ENCODE results near the gene TIMM50. TPM values are rescaled to one million over a fixed set of nuclear protein-coding genes. Genes with fewer than 3 reads are reported as not detected.
A peak's percentile ranks its signal among the peaks of the same experiment; 100 is the strongest.

The TIMM50 gene
- total and polyA plus RNA-seq, 2 of the 8 experiments (the other 6 are each of a cell fraction or from before 2014, with no cell fraction given): 155 to 187 TPM

DNA sequence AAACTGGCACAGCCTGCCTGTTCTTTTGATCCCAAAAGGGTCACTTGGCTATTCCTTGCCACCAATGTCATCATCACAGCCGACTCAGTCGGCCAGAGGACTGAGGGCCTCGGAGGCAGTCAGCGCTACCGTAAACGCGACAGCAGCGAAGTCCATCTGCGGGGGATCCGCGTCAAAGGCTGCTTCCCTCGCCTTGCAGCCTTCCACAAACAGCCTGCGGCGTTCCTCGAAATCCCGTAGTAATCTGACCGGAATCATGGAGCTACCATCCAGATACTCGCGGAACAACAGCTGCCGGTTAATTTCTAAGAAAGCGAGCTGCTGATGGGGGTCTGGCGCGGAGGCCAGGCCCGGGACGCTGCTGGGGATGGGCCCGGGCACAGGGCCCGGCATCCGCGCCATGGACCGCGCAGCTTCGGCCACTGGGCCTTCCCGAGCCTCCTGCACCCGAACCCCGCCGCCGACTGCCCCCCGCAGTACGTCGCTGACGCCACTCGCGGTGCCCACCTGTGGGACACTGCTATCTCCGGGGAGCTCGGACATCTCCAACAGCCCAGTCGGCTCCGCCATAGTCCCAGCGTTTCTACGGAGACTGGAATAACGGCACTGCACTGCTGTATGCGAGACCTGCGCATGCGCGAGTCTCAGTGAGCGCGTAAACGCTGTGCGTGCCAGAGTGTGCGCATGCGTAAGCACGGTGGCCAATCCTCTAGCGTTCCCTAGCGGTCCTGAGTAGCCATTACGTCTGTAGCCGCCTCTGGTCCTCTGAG, 51.8 kb downstream of the TIMM50 start, which contains the start of gene EID2B (continued):
- TF ChIP-seq, protein P1, sequence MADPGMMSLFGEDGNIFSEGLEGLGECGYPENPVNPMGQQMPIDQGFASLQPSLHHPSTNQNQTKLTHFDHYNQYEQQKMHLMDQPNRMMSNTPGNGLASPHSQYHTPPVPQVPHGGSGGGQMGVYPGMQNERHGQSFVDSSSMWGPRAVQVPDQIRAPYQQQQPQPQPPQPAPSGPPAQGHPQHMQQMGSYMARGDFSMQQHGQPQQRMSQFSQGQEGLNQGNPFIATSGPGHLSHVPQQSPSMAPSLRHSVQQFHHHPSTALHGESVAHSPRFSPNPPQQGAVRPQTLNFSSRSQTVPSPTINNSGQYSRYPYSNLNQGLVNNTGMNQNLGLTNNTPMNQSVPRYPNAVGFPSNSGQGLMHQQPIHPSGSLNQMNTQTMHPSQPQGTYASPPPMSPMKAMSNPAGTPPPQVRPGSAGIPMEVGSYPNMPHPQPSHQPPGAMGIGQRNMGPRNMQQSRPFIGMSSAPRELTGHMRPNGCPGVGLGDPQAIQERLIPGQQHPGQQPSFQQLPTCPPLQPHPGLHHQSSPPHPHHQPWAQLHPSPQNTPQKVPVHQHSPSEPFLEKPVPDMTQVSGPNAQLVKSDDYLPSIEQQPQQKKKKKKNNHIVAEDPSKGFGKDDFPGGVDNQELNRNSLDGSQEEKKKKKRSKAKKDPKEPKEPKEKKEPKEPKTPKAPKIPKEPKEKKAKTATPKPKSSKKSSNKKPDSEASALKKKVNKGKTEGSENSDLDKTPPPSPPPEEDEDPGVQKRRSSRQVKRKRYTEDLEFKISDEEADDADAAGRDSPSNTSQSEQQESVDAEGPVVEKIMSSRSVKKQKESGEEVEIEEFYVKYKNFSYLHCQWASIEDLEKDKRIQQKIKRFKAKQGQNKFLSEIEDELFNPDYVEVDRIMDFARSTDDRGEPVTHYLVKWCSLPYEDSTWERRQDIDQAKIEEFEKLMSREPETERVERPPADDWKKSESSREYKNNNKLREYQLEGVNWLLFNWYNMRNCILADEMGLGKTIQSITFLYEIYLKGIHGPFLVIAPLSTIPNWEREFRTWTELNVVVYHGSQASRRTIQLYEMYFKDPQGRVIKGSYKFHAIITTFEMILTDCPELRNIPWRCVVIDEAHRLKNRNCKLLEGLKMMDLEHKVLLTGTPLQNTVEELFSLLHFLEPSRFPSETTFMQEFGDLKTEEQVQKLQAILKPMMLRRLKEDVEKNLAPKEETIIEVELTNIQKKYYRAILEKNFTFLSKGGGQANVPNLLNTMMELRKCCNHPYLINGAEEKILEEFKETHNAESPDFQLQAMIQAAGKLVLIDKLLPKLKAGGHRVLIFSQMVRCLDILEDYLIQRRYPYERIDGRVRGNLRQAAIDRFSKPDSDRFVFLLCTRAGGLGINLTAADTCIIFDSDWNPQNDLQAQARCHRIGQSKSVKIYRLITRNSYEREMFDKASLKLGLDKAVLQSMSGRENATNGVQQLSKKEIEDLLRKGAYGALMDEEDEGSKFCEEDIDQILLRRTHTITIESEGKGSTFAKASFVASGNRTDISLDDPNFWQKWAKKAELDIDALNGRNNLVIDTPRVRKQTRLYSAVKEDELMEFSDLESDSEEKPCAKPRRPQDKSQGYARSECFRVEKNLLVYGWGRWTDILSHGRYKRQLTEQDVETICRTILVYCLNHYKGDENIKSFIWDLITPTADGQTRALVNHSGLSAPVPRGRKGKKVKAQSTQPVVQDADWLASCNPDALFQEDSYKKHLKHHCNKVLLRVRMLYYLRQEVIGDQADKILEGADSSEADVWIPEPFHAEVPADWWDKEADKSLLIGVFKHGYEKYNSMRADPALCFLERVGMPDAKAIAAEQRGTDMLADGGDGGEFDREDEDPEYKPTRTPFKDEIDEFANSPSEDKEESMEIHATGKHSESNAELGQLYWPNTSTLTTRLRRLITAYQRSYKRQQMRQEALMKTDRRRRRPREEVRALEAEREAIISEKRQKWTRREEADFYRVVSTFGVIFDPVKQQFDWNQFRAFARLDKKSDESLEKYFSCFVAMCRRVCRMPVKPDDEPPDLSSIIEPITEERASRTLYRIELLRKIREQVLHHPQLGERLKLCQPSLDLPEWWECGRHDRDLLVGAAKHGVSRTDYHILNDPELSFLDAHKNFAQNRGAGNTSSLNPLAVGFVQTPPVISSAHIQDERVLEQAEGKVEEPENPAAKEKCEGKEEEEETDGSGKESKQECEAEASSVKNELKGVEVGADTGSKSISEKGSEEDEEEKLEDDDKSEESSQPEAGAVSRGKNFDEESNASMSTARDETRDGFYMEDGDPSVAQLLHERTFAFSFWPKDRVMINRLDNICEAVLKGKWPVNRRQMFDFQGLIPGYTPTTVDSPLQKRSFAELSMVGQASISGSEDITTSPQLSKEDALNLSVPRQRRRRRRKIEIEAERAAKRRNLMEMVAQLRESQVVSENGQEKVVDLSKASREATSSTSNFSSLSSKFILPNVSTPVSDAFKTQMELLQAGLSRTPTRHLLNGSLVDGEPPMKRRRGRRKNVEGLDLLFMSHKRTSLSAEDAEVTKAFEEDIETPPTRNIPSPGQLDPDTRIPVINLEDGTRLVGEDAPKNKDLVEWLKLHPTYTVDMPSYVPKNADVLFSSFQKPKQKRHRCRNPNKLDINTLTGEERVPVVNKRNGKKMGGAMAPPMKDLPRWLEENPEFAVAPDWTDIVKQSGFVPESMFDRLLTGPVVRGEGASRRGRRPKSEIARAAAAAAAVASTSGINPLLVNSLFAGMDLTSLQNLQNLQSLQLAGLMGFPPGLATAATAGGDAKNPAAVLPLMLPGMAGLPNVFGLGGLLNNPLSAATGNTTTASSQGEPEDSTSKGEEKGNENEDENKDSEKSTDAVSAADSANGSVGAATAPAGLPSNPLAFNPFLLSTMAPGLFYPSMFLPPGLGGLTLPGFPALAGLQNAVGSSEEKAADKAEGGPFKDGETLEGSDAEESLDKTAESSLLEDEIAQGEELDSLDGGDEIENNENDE (IDR thresholded peaks at IDR 0.05; ENCODE audit: insufficient replicate concordance, low read length): no peak
- TF ChIP-seq, protein P2, sequence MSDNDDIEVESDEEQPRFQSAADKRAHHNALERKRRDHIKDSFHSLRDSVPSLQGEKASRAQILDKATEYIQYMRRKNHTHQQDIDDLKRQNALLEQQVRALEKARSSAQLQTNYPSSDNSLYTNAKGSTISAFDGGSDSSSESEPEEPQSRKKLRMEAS (IDR thresholded peaks at IDR 0.05): peak; percentile 46; the same call in 1 of the 2 replicates
- TF ChIP-seq RBBP5 (IDR thresholded peaks at IDR 0.05; ENCODE audit: borderline replicate concordance, low read depth, low read length): peak; percentile 58; the same call in 1 of the 2 replicates
- TF ChIP-seq BRCA1 (IDR thresholded peaks at IDR 0.05; ENCODE audit: low read depth, low read length): no peak
- TF ChIP-seq KDM5A (IDR thresholded peaks at IDR 0.05; ENCODE audit: low read length): no peak; the same call in 1 of the 2 replicates
- TF ChIP-seq CREB1 (IDR thresholded peaks at IDR 0.05): peak; percentile 57; the same call in 1 of the 2 replicates
- TF ChIP-seq KDM1A (IDR thresholded peaks at IDR 0.05; ENCODE audit: borderline replicate concordance, low read length): peak; percentile 80
- no peak for TF ChIP-seq HDAC6 (IDR thresholded peaks at IDR 0.05; ENCODE audit: low read depth, low read length)
- no peak for TF ChIP-seq SIX5 (IDR thresholded peaks at IDR 0.05; ENCODE audit: low read depth, low read length)
- TF ChIP-seq KDM4A (IDR thresholded peaks at IDR 0.05; ENCODE audit: low read depth, low read length, severe bottlenecking): peak; percentile 95

Data from H1 (cell line).